LNCaP clone FGC (cell line): ENCODE measurements around the gene OLR1.

Experiments
- DNase-seq: peaks from one replicate; pipeline ENCODE4 v3.0.0-alpha.2; 2011; ENCODE audit warnings: low read depth
- H3K4me3 ChIP-seq: 2 replicates; pipeline ENCODE4 v1.5.1; 2011; ENCODE audit warnings: mild to moderate bottlenecking, low read depth, low read length, control low read depth
- TF ChIP-seq, protein P1 (sequence below): IDR thresholded peaks from 2 replicates; pipeline ENCODE4 v1.5.1; 2012; ENCODE audit warnings: mild to moderate bottlenecking; ENCODE audit not compliant: control insufficient read depth, insufficient read depth; ENCODE audit errors: extremely low read depth

The OLR1 gene

GRCh38 chr12:10115890-10116289 lies 56.0 kb downstream of the OLR1 start:
- H3K4me3 ChIP-seq, result no peak overlapping the region
- TF ChIP-seq, protein P1, sequence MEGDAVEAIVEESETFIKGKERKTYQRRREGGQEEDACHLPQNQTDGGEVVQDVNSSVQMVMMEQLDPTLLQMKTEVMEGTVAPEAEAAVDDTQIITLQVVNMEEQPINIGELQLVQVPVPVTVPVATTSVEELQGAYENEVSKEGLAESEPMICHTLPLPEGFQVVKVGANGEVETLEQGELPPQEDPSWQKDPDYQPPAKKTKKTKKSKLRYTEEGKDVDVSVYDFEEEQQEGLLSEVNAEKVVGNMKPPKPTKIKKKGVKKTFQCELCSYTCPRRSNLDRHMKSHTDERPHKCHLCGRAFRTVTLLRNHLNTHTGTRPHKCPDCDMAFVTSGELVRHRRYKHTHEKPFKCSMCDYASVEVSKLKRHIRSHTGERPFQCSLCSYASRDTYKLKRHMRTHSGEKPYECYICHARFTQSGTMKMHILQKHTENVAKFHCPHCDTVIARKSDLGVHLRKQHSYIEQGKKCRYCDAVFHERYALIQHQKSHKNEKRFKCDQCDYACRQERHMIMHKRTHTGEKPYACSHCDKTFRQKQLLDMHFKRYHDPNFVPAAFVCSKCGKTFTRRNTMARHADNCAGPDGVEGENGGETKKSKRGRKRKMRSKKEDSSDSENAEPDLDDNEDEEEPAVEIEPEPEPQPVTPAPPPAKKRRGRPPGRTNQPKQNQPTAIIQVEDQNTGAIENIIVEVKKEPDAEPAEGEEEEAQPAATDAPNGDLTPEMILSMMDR, result no peak
- no peak for DNase-seq

- H3K4me3 ChIP-seq, result no peak overlapping the region
- TF ChIP-seq, protein P1, result no peak
- DNase-seq, result no peak
These were observed 56.6 kb downstream of the OLR1 start for GRCh38 chr12:10115311-10115710.

DNA sequence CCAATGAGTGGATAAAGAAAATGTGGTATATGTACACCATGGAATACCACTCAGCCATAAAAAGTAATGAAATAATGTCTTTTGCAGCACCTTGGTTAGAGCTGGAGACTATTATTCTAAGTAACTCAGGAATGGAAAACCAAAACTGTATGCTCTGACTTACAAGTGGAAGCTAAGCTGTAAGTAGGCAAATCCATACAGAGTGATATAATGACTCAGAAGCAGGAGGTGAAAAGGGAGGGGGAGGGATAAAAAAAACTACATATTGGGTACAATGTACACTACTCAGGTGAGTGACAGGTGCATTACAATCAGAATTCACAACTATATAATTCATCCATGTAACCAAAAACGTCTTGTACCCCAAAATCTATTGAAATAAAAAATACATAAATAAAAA lies 58.0 kb downstream of the OLR1 start:
- TF ChIP-seq, protein P1, result no peak

GRCh38 chr12:10113075-10113474 lies 58.9 kb downstream of the OLR1 start:
- TF ChIP-seq, protein P1, result no peak
- H3K4me3 ChIP-seq, result no peak overlapping the region
- peak; percentile 41 for DNase-seq

More for the DNA sequence above, 58.0 kb downstream of the OLR1 start:
- no peak for DNase-seq
- no peak overlapping the region for H3K4me3 ChIP-seq

DNA sequence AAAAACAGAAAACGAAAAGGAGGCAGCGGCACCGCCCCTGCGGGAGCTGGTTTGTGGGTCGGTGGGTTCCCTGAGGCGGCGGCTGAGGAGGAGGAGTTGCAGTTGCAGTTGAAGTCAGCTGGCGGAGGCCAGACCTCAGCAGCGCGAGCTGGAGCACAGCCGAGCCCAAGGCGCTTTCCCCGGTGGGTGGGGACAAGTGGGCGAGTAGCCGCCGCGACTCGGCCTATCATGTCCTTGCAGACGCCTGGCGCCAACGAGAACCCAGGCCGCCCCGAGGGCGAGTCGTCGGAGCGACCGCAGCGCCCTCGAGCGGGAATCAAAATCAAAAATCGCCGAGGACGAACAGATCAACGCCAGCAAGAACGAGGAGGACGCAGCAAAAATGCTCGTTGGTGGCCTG lies 60.5 kb downstream of the OLR1 start:
- TF ChIP-seq, protein P1, result no peak
- no peak for DNase-seq
- H3K4me3 ChIP-seq, result no peak overlapping the region

- no peak overlapping the region for H3K4me3 ChIP-seq
- DNase-seq, result no peak
- TF ChIP-seq, protein P1, result no peak
These were observed 61.6 kb downstream of the OLR1 start for GRCh38 chr12:10110256-10110844.
